Erythroblast (primary cell): ENCODE results near the gene CDC42BPA.

Experiments
- DNase-seq, 2 experiments: peaks; one replicate each; lab custom pipeline; 2025; lab: John Stamatoyannopoulos, UW
- GATA1 ChIP-seq: IDR thresholded peaks from 2 replicates; pipeline ENCODE4 v1.6.1; 2011; ENCODE audit warnings: low read depth, mild to moderate bottlenecking, control low read depth, low read length, moderate library complexity
- POLR2A ChIP-seq: IDR thresholded peaks from 2 replicates; pipeline ENCODE4 v1.6.1; 2011; ENCODE audit warnings: mild to moderate bottlenecking, low read length

Gene CDC42BPA

GRCh38 chr1:227070638-227071285, 247.5 kb downstream of the CDC42BPA start:
- DNase-seq = peak; percentile 71 to 80
- TF ChIP-seq POLR2A = no peak
- no peak for TF ChIP-seq GATA1

- DNase-seq = no peak
- TF ChIP-seq GATA1 (no peak), POLR2A (no peak)
Measured at GRCh38 chr1:227069490-227069889, 248.8 kb downstream of the CDC42BPA start.

DNA sequence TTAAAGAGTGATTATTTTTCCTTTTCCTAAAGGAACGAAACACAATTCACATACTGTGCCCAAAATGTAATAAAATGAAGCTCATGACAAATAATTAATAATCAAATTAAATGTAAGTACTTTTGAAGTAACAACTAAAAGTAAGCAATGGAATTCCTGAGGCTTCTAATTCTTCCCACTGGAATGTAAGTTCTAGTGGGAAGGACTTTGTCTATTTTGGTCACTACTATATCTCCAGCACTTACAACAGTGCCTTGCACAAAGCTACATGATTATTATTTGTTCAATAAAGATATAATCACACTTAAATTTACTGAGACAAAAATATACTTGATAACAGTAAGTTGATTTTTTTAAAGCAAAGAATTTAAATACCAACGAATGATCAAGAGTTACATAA, 249.4 kb downstream of the CDC42BPA start:
- no peak for TF ChIP-seq GATA1
- no peak for TF ChIP-seq POLR2A

DNA sequence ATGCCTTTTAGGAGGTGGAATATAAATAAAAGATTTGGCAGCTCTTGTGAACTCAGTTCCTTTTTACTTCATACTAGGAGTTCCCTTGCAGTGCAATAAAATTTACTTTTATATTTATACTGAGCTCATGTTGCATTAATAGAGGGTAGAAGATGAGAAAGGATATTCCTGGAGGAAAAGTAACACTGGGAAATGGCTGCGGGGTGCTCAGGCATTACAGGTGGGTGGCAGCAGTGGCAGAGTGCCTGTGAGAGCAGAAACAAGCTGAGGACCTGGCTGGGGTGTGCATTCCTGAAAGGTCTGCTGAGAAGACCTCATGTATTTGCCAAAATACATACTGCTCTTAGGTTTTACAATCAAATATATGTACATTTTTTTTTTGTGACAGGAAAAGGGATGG, 251.3 kb downstream of the CDC42BPA start:
- no peak for DNase-seq
- TF ChIP-seq GATA1 = no peak
- TF ChIP-seq POLR2A = no peak

More for the DNA sequence above, 249.4 kb downstream of the CDC42BPA start:
- no peak for DNase-seq

GRCh38 chr1:227065311-227065710, 253.0 kb downstream of the CDC42BPA start:
- no peak for DNase-seq

GRCh38 chr1:227062306-227062705, 256.0 kb downstream of the CDC42BPA start:
- TF ChIP-seq POLR2A (no peak), GATA1 (no peak)
- DNase-seq = no peak

More at GRCh38 chr1:227065311-227065710, 253.0 kb downstream of the CDC42BPA start:
- no peak for TF ChIP-seq GATA1
- no peak for TF ChIP-seq POLR2A

DNA sequence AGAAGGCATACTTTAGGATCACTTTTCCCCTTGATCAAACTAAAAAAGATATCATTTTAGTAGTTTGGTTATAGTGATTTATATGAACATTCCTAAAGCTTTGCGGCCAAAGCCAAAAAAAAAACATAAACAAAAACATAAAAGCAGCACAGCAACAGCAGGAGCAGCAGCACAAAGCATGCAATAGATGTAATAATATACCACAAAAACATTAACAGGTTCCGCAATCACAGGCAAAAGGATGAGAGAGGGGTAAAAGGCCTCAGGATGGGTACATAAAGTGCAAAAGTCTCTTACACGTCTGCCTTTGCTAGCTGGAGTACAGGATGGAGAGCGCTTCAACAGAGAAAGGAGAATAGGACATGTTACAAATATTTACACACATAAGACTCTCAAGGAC, 259.2 kb downstream of the CDC42BPA start:
- TF ChIP-seq GATA1 (no peak), POLR2A (no peak)

GRCh38 chr1:227058321-227058751, 260.0 kb downstream of the CDC42BPA start:
- TF ChIP-seq GATA1 = no peak
- no peak for TF ChIP-seq POLR2A
- no peak for DNase-seq

More for the DNA sequence above, 259.2 kb downstream of the CDC42BPA start:
- DNase-seq = no peak

DNA sequence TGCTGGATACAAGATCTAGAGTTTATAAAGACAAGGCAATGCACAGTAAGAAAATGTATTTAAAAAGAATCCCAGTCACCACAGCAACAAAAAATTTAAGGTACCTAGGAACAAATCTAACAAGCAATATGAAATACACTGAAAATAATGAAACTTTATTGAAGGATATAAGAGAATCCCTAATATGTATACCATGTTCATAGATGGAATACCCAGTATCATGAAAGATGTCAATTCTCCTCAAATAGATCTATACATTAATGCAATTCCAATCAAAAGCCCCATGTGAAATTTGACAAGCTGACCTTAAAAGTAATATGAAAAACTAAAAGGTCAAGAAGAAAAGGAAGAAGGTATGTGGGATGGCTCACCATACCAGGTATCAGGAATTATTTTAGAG, 269.0 kb downstream of the CDC42BPA start:
- TF ChIP-seq POLR2A = no peak
- no peak for TF ChIP-seq GATA1

GRCh38 chr1:227043755-227044154, 274.5 kb downstream of the CDC42BPA start:
- DNase-seq = peak; percentile 31 to 71
- TF ChIP-seq POLR2A (no peak), GATA1 (no peak)

More for the DNA sequence above, 269.0 kb downstream of the CDC42BPA start:
- no peak for DNase-seq

DNA sequence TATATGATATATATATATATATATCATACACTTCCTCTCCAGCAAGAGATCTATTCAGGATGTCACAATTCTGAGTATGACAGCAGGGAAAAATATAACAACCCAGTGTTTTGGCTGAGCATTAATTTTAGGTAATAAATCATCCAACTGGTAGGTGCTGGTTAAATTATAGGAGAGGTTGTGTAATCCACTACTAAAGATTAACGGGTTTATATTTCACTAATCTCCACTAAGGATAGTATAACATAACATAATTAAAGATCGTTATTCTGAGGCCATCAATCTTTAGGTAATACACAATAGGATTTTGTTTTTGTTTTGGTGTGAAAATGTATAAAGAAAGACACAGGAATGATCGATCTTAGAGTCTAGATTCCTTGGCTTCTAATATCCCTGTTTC, 276.0 kb downstream of the CDC42BPA start:
- no peak for TF ChIP-seq POLR2A
- no peak for TF ChIP-seq GATA1
- DNase-seq = no peak

- DNase-seq = no peak
- TF ChIP-seq POLR2A (no peak), GATA1 (no peak)
Measured at GRCh38 chr1:227038401-227038800, 279.9 kb downstream of the CDC42BPA start.

DNA sequence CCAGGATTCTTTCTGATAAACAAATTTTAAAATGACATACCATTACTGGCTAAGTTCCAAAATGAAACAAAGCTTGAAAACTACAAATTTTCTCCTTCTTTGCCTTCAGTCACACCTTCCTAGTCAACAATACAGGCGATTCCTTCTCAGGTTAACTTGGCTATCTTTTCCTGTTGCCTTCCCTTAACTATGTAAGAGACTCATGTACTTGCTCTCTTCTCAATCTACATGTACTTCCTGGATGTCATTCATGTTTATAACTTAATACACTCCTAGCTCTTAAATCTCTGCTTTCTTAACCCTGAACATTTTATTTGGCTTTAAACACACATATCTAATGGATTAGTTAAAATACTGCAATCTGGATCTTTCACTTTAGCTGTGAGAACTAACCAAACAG, 281.2 kb downstream of the CDC42BPA start:
- TF ChIP-seq GATA1 (no peak), POLR2A (no peak)

DNA sequence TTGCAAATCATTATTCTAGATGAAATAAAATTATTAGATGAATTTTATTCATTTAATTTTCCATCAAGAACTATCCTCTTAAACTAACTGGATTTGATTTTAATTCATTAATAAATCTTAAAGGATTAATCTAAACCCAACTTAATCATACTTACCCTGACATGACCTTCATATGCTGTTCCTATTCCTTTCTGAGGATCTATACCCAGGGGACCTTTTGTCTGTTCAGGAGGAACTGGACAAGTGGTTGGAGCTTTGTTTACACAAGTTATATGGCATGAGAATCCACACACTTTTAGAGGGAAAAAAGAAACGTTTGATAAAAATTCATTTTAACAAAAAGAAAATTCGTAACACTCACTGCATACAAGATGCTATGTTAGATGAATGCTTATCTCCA, 283.0 kb downstream of the CDC42BPA start:
- TF ChIP-seq POLR2A (no peak), GATA1 (no peak)
- no peak for DNase-seq

More for the DNA sequence above, 281.2 kb downstream of the CDC42BPA start:
- DNase-seq = no peak

GRCh38 chr1:227033880-227034279, 284.4 kb downstream of the CDC42BPA start:
- no peak for DNase-seq
- no peak for TF ChIP-seq POLR2A
- no peak for TF ChIP-seq GATA1

DNA sequence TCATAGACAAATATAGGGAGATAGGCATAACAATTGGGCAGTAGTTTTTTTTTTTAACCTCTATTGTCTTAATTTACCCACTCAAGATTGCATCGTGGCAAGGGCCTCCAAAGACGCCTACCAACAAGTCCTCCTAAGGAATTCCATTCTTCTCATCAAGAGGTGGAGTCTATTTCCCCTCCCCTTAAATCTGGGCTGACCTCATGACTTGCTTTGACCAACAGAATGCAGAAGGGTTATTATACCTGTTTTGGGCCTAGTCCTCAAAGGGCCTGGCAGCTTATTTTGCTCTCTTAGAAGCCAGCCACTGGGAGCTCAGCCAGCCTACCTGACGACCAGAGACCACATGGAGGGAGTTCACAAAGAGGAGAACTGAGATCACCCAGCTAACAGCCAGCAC, 285.9 kb downstream of the CDC42BPA start:
- DNase-seq = no peak
- TF ChIP-seq GATA1 (no peak), POLR2A (no peak)
